A549 (cell line): Measurements from ENCODE around the gene TPD52L3. TPM values are rescaled to one million over a fixed set of nuclear protein-coding genes. Genes with fewer than 3 reads are reported as not detected.

ENCODE experiments used
- ATAC-seq, 2 experiments: fragments of 200-7000 bp in 1 of 2; fragments of >200 bp in 1 of 2; cut with Nextera tagmentation in 1 of 2; cut with Tn5 transposase in 1 of 2; 3 replicates each; pipeline versions ENCODE4 v1.8.0 to v1.9.1; 2018 to 2020; ENCODE audit warnings: mild to moderate bottlenecking in 1 of 2, moderate library complexity in 1 of 2
- CTCF ChIA-PET: fragments of 300-600 bp; sonication (Branson Sonifier 250); formaldehyde crosslinking; extraction: SDS; loops from one replicate; lab custom pipeline; 2021; ENCODE audit warnings: antibody characterized with exemption, inconsistent platforms; lab: Yijun Ruan, JAX
- POLR2A ChIA-PET: fragments of 350-600 bp; formaldehyde crosslinking; extraction: SDS; loops from one replicate; lab custom pipeline; 2021; ENCODE audit warnings: antibody characterized with exemption, inconsistent platforms; lab: Yijun Ruan, JAX
- DNase-seq, 2 experiments: peaks; one replicate each; pipeline versions ENCODE4 v3.0.0 to v3.0.0-alpha.2; 2011 to 2016; ENCODE audit warnings: low read depth in 1 of 2, low spot score in 1 of 2
- FAIRE-seq: peaks from 2 replicates; lab custom pipeline; 2011; peaks lifted over from hg19 to GRCh38; lab: Jason Lieb, UNC
- H3K27ac ChIP-seq, 2 experiments: fragments of >200 bp; sonication (Bioruptor Twin); formaldehyde crosslinking; 3 replicates each; pipeline ENCODE4 v1.5.1; 2016 to 2017
- H3K4me1 ChIP-seq: fragments of >200 bp; sonication (Bioruptor Twin); formaldehyde crosslinking; 3 replicates; pipeline ENCODE4 v1.6.1; 2016
- H3K4me2 ChIP-seq: fragments of >200 bp; sonication (Bioruptor Twin); formaldehyde crosslinking; 3 replicates; pipeline ENCODE4 v1.6.1; 2016
- H3K4me3 ChIP-seq: fragments of >200 bp; sonication (Bioruptor Twin); formaldehyde crosslinking; 3 replicates; pipeline ENCODE4 v1.5.1; 2016
- H3K9me3 ChIP-seq: fragments of >200 bp; sonication (Bioruptor Twin); formaldehyde crosslinking; 3 replicates; pipeline ENCODE4 v1.6.1; 2016
- ATOH8 ChIP-seq: fragments of 250-450 bp; sonication (Bioruptor Pico); IDR thresholded peaks from 2 replicates; pipeline ENCODE4 v1.5.0; 2020; ENCODE audit warnings: low read depth, mild to moderate bottlenecking, moderate library complexity
- BCL3 ChIP-seq: fragments of >200 bp; sonication (Bioruptor Twin); formaldehyde crosslinking; IDR thresholded peaks from 3 replicates; pipeline ENCODE4 v1.6.1; 2016
- CEBPB ChIP-seq, 2 experiments: fragments of >200 bp in 1 of 2; sonication (Bioruptor Twin) in 1 of 2; formaldehyde crosslinking in 1 of 2; IDR thresholded peaks; 2 replicates each; pipeline ENCODE4 v1.6.1; 2012 to 2016
- CTCF ChIP-seq: fragments of >200 bp; sonication (Bioruptor Twin); formaldehyde crosslinking; IDR thresholded peaks from 3 replicates; pipeline ENCODE4 v1.5.1; 2016
- ELK1 ChIP-seq: fragments of 150-350 bp; IDR thresholded peaks from 2 replicates; pipeline ENCODE4 v1.6.1; 2014; ENCODE audit warnings: low read depth, mild to moderate bottlenecking, low read length
- FOSL2 ChIP-seq, 2 experiments: fragments of 450-650 bp in 1 of 2; fragments of >200 bp in 1 of 2; sonication (Bioruptor Twin) in 1 of 2; formaldehyde crosslinking; IDR thresholded peaks; 2 replicates each; pipeline versions ENCODE4 v1.5.0 to v1.6.1; 2016 to 2020; ENCODE audit warnings: mild to moderate bottlenecking in 1 of 2, moderate library complexity in 1 of 2
- GATA3 ChIP-seq: IDR thresholded peaks from 2 replicates; pipeline ENCODE4 v1.6.1; 2012; ENCODE audit warnings: borderline replicate concordance
- HMGXB4 ChIP-seq: fragments of 250-450 bp; sonication (Bioruptor Pico); IDR thresholded peaks from 2 replicates; pipeline ENCODE4 v1.5.0; 2021; ENCODE audit warnings: mild to moderate bottlenecking, moderate library complexity, borderline replicate concordance
- JUNB ChIP-seq: fragments of >200 bp; sonication (Bioruptor Twin); formaldehyde crosslinking; IDR thresholded peaks from 2 replicates; pipeline ENCODE4 v1.6.1; 2016
- MAZ ChIP-seq: fragments of 150-350 bp; IDR thresholded peaks from 2 replicates; pipeline ENCODE4 v1.6.1; 2014; ENCODE audit warnings: antibody characterized with exemption, low read depth, low read length, borderline replicate concordance
- NPAS2 ChIP-seq: fragments of 250-450 bp; sonication (Bioruptor Pico); IDR thresholded peaks from 2 replicates; pipeline ENCODE4 v1.8.0; 2022; ENCODE audit warnings: mild to moderate bottlenecking, moderate library complexity, borderline replicate concordance
- PBX3 ChIP-seq: IDR thresholded peaks from 2 replicates; pipeline ENCODE4 v1.6.1; 2012
- POLR2AphosphoS2 ChIP-seq: conservative IDR thresholded peaks from 2 replicates; pipeline ENCODE4 v1.6.1; 2012; ENCODE audit warnings: low read length, improper control_type of control experiment, inconsistent platforms
- RAD21 ChIP-seq, 2 experiments: fragments of >200 bp in 1 of 2; sonication (Bioruptor Twin) in 1 of 2; formaldehyde crosslinking in 1 of 2; IDR thresholded peaks in 1 of 2; conservative IDR thresholded peaks in 1 of 2; 2 replicates in 1 of 2; 3 replicates in 1 of 2; pipeline ENCODE4 v1.6.1; 2012 to 2018; ENCODE audit warnings: inconsistent platforms in 1 of 2
- REST ChIP-seq: fragments of 200-600 bp; sonication (generic); IDR thresholded peaks from 2 replicates; pipeline ENCODE4 v1.6.1; 2016; ENCODE audit warnings: antibody characterized with exemption, mild to moderate bottlenecking, moderate library complexity
- TP53 ChIP-seq: fragments of 250-450 bp; sonication (Bioruptor Pico); IDR thresholded peaks from 2 replicates; pipeline ENCODE4 v1.5.0; 2021; ENCODE audit warnings: mild to moderate bottlenecking, moderate library complexity
- USF2 ChIP-seq: fragments of 450-650 bp; IDR thresholded peaks from 2 replicates; pipeline ENCODE4 v1.6.1; 2014; ENCODE audit warnings: antibody characterized with exemption
- ZFP36 ChIP-seq: fragments of 450-650 bp; IDR thresholded peaks from 2 replicates; pipeline ENCODE4 v1.6.1; 2014; ENCODE audit warnings: borderline replicate concordance; ENCODE audit not compliant: partially characterized antibody
- ZSCAN20 ChIP-seq: fragments of 250-450 bp; sonication (Bioruptor Pico); IDR thresholded peaks from 2 replicates; pipeline ENCODE4 v1.8.0; 2022; ENCODE audit warnings: mild to moderate bottlenecking, moderate library complexity
- WGBS: methylation state at CpG from one replicate; pipeline ENCODE4 v1.1.6; 2017; ENCODE audit errors: missing lambda C conversion rate; 5-methylcytosine and 5-hydroxymethylcytosine counted together
- polyA plus RNA-seq, 4 experiments: library from polyadenylated mRNA; depleted of rRNA in 3 of 4; stranded (reverse); fragments of >200 nt; fragmentation: RNase III in 1 of 4; extraction: RNeasy Plus Mini Kit Qiagen cat#74134 plus additional on column Dnase treatment in 1 of 4; gene quantifications; 2 replicates in 3 of 4; 3 replicates in 1 of 4; pipeline ENCODE4 v1.2.3, GENCODE V29; 2011 to 2017

TPD52L3 gene
- polyA plus RNA-seq, 2 of the 4 experiments (the other 2 are of a cell fraction) = not detected

GRCh38 chr9:6355728-6356127, 27.6 kb downstream of the TPD52L3 start:
- H3K27ac ChIP-seq = peak overlapping the region; percentile 25 to 29; a peak in 2 of 6 replicates
- H3K4me3 ChIP-seq = no peak overlapping the region
- no peak for DNase-seq
- ChIA-PET CTCF (interaction anchor here (0.6 to 6.5 kb wide), 13 partner anchors 10 to 488 kb away, joined by 3 to 70 read pairs (median 4); no protein-coding TSS in a partner anchor), POLR2A (interaction anchor here (1.4 kb wide), 1 partner anchor 57 kb away, joined by 3 read pairs; the partner anchor contains the start of gene UHRF2)
- ATAC-seq = no peak
- no peaks in the 10 kb centered on the region for H3K9me3 ChIP-seq
- 11% methylated on average over 2 of the region's 2 CpGs for WGBS
- H3K4me2 ChIP-seq = peak overlapping the region; percentile 15
- peaks cover 15% of the 10 kb centered on the region for H3K4me1 ChIP-seq
- TF ChIP-seq ZFP36 (no peak), FOSL2 (IDR thresholded peaks at IDR 0.05) (no peak), FOSL2 (CRISPR knock-in tag; IDR thresholded peaks at IDR 0.05) (peak; percentile 24; the same call in 1 of the 2 replicates)
- TF ChIP-seq, all 56 proteins: peak for 1
- FAIRE-seq = peak; percentile 32

- no peak overlapping the region for H3K4me3 ChIP-seq
- no peaks in the 10 kb centered on the region for H3K9me3 ChIP-seq
- H3K27ac ChIP-seq = no peak overlapping the region
- CTCF ChIA-PET = interaction anchor here (0.9 to 6.5 kb wide), 6 partner anchors 9 to 311 kb away, joined by 3 to 70 read pairs (median 5); no protein-coding TSS in a partner anchor
- DNase-seq (no peak), ATAC-seq (no peak), FAIRE-seq (no peak)
- POLR2A ChIA-PET = interaction anchor here (1.4 kb wide), 1 partner anchor 57 kb away, joined by 3 read pairs; the partner anchor contains the start of gene UHRF2
- WGBS = 83% methylated on average over 1 of the region's 1 CpG
- TF ChIP-seq JUNB = no peak
- no peak for TF ChIP-seq POLR2AphosphoS2
- no peak for TF ChIP-seq CTCF
- no peak for TF ChIP-seq GATA3
- no peak for TF ChIP-seq REST
- TF ChIP-seq TP53 (CRISPR knock-in tag) = no peak
- TF ChIP-seq ZSCAN20 (CRISPR knock-in tag) = no peak
- TF ChIP-seq USF2 = no peak
- no peak for TF ChIP-seq HMGXB4 (CRISPR knock-in tag)
- no peak for TF ChIP-seq BCL3
- no peak for TF ChIP-seq ELK1
- no peak for TF ChIP-seq RAD21 (conservative IDR thresholded peaks at IDR 0.05 in 1 of 2, IDR thresholded peaks at IDR 0.05 in 1 of 2)
- TF ChIP-seq NPAS2 (CRISPR knock-in tag) = no peak
- TF ChIP-seq CEBPB (IDR thresholded peaks at IDR 0.05) = no peak
- no peak for TF ChIP-seq ATOH8
- TF ChIP-seq MAZ = no peak
- no peak for TF ChIP-seq PBX3
- H3K4me2 ChIP-seq = no peak overlapping the region; the same call in 2 of the 3 replicates
- H3K4me1 ChIP-seq = peaks cover 15% of the 10 kb centered on the region
Measured at GRCh38 chr9:6356441-6356840, 28.3 kb downstream of the TPD52L3 start.
